HepG2 (cell line): ENCODE data around the gene JPH4. TPM values are rescaled to one million over a fixed set of nuclear protein-coding genes. Genes with fewer than 3 reads are reported as not detected.

Experiments
- GLI4 ChIP-seq: sonication (generic); formaldehyde crosslinking; IDR thresholded peaks from 2 replicates; pipeline ENCODE4 v1.5.1; 2020; ENCODE audit warnings: missing genetic modification reagents, mild to moderate bottlenecking, moderate library complexity, borderline replicate concordance
- REXO4 ChIP-seq: sonication (generic); formaldehyde crosslinking; IDR thresholded peaks from 2 replicates; pipeline ENCODE4 v1.8.0; 2022; ENCODE audit warnings: missing genetic modification reagents, mild to moderate bottlenecking, borderline replicate concordance
- SALL2 ChIP-seq: sonication (generic); formaldehyde crosslinking; IDR thresholded peaks from 2 replicates; pipeline ENCODE4 v1.8.1; 2023; ENCODE audit warnings: mild to moderate bottlenecking, missing genetic modification reagents, inconsistent platforms
- SOX13 ChIP-seq, 3 experiments: fragments of 450-650 bp in 1 of 3; sonication (generic) in 1 of 3; formaldehyde crosslinking in 1 of 3; IDR thresholded peaks in 2 of 3; conservative IDR thresholded peaks in 1 of 3; 2 replicates each; pipeline versions ENCODE4 v1.5.0 to v1.6.1; 2016 to 2020; ENCODE audit warnings: antibody characterized with exemption in 1 of 3, mild to moderate bottlenecking in 1 of 3, missing compliant biosample characterization in 1 of 3, missing genetic modification reagents in 1 of 3, moderate library complexity in 1 of 3
- polyA plus RNA-seq, 8 experiments: library from polyadenylated mRNA; depleted of rRNA in 3 of 8; stranded (reverse) in 7 of 8; unstranded in 1 of 8; fragments of >200 nt; fragmentation: Illumina TruSeq in 4 of 8; extraction: Trizol in 4 of 8; gene quantifications; 2 replicates each; pipeline versions ENCODE4 v1.2.1 to v1.2.3, GENCODE V29; 2011 to 2016; ENCODE audit warnings: low read depth in 4 of 8, missing spikeins in 1 of 8, mixed read lengths in 1 of 8; ENCODE audit not compliant: insufficient read depth in 1 of 8
- total RNA-seq, 5 experiments: library from RNA; depleted of rRNA; stranded (reverse); fragments of >200 nt; fragmentation: Illumina TruSeq; extraction: Trizol; gene quantifications; 2 replicates each; pipeline ENCODE4 v1.2.3, GENCODE V29; 2016; ENCODE audit warnings: low read depth in 1 of 5
- TF ChIP-seq, protein P1 (sequence below): IDR thresholded peaks from 2 replicates; pipeline ENCODE4 v1.4.0; 2020; ENCODE audit warnings: mild to moderate bottlenecking, missing genetic modification reagents
- TF ChIP-seq, protein P2 (sequence below): sonication (generic); formaldehyde crosslinking; IDR thresholded peaks from one replicate; pipeline ENCODE4 v1.5.1; 2020; ENCODE audit warnings: mild to moderate bottlenecking, missing genetic modification reagents; ENCODE audit errors: not compliant biosample characterization
- TF ChIP-seq, protein P3 (sequence below): sonication (generic); formaldehyde crosslinking; IDR thresholded peaks from 2 replicates; pipeline ENCODE4 v1.5.1; 2020; ENCODE audit warnings: mild to moderate bottlenecking, moderate library complexity, missing genetic modification reagents
- TF ChIP-seq, protein P4 (sequence below): sonication (generic); formaldehyde crosslinking; IDR thresholded peaks from 2 replicates; pipeline ENCODE4 v1.5.1; 2020; ENCODE audit warnings: missing genetic modification reagents, mild to moderate bottlenecking, borderline replicate concordance

JPH4 gene
- total and polyA plus RNA-seq, 2 of the 13 experiments (the other 11 are each of a cell fraction or from before 2014, with no cell fraction given) = 0.08 to 0.22 TPM

DNA sequence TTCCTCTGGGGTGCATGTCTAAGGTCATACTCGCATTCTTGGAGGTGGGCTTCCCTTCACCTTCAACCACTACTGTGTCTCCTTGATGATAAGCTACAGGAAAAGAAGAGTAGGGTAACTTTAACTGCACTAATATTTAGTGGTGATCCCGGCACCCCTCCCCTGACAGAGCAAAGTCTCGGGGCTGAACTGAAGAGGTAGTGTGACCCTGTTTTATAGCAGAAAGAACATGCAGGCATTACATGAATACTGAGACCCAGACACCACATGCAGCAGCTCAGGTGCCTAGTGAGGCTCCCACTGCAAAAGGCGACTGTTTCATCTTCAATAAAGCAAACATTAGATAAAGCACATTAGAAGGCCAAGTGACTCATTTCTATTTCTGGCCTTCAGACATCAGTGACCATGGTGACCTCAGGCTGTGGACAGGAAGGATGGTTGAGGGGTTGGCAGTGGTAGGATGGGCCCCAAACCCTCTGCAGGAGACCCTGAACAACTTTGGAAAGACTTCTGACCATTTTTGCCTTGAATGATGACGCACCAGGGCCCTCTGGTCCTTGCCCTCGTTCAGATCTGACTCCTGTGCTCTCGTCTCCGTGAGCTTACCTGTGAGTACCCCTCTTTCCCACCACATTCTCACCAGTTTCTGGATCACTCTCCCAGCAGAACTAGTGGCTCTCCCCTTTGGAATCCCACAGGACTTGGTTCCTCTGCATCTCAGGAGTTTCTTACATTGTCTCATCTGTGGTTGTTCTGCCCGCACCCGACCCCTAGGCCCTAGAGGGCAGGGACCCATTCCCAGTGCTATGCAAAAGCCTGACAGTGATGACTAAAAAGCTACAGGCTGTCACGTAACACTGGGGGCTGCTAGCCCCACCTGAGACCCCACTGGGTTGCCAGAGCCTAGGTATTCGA is 23.8 kb upstream of the JPH4 start (continued):
- TF ChIP-seq, protein P1, sequence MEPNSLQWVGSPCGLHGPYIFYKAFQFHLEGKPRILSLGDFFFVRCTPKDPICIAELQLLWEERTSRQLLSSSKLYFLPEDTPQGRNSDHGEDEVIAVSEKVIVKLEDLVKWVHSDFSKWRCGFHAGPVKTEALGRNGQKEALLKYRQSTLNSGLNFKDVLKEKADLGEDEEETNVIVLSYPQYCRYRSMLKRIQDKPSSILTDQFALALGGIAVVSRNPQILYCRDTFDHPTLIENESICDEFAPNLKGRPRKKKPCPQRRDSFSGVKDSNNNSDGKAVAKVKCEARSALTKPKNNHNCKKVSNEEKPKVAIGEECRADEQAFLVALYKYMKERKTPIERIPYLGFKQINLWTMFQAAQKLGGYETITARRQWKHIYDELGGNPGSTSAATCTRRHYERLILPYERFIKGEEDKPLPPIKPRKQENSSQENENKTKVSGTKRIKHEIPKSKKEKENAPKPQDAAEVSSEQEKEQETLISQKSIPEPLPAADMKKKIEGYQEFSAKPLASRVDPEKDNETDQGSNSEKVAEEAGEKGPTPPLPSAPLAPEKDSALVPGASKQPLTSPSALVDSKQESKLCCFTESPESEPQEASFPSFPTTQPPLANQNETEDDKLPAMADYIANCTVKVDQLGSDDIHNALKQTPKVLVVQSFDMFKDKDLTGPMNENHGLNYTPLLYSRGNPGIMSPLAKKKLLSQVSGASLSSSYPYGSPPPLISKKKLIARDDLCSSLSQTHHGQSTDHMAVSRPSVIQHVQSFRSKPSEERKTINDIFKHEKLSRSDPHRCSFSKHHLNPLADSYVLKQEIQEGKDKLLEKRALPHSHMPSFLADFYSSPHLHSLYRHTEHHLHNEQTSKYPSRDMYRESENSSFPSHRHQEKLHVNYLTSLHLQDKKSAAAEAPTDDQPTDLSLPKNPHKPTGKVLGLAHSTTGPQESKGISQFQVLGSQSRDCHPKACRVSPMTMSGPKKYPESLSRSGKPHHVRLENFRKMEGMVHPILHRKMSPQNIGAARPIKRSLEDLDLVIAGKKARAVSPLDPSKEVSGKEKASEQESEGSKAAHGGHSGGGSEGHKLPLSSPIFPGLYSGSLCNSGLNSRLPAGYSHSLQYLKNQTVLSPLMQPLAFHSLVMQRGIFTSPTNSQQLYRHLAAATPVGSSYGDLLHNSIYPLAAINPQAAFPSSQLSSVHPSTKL = peak; percentile 98
- peak; percentile 63; the same call in 1 of the 2 replicates for TF ChIP-seq GLI4 (CRISPR knock-in tag)
- TF ChIP-seq, protein P2, sequence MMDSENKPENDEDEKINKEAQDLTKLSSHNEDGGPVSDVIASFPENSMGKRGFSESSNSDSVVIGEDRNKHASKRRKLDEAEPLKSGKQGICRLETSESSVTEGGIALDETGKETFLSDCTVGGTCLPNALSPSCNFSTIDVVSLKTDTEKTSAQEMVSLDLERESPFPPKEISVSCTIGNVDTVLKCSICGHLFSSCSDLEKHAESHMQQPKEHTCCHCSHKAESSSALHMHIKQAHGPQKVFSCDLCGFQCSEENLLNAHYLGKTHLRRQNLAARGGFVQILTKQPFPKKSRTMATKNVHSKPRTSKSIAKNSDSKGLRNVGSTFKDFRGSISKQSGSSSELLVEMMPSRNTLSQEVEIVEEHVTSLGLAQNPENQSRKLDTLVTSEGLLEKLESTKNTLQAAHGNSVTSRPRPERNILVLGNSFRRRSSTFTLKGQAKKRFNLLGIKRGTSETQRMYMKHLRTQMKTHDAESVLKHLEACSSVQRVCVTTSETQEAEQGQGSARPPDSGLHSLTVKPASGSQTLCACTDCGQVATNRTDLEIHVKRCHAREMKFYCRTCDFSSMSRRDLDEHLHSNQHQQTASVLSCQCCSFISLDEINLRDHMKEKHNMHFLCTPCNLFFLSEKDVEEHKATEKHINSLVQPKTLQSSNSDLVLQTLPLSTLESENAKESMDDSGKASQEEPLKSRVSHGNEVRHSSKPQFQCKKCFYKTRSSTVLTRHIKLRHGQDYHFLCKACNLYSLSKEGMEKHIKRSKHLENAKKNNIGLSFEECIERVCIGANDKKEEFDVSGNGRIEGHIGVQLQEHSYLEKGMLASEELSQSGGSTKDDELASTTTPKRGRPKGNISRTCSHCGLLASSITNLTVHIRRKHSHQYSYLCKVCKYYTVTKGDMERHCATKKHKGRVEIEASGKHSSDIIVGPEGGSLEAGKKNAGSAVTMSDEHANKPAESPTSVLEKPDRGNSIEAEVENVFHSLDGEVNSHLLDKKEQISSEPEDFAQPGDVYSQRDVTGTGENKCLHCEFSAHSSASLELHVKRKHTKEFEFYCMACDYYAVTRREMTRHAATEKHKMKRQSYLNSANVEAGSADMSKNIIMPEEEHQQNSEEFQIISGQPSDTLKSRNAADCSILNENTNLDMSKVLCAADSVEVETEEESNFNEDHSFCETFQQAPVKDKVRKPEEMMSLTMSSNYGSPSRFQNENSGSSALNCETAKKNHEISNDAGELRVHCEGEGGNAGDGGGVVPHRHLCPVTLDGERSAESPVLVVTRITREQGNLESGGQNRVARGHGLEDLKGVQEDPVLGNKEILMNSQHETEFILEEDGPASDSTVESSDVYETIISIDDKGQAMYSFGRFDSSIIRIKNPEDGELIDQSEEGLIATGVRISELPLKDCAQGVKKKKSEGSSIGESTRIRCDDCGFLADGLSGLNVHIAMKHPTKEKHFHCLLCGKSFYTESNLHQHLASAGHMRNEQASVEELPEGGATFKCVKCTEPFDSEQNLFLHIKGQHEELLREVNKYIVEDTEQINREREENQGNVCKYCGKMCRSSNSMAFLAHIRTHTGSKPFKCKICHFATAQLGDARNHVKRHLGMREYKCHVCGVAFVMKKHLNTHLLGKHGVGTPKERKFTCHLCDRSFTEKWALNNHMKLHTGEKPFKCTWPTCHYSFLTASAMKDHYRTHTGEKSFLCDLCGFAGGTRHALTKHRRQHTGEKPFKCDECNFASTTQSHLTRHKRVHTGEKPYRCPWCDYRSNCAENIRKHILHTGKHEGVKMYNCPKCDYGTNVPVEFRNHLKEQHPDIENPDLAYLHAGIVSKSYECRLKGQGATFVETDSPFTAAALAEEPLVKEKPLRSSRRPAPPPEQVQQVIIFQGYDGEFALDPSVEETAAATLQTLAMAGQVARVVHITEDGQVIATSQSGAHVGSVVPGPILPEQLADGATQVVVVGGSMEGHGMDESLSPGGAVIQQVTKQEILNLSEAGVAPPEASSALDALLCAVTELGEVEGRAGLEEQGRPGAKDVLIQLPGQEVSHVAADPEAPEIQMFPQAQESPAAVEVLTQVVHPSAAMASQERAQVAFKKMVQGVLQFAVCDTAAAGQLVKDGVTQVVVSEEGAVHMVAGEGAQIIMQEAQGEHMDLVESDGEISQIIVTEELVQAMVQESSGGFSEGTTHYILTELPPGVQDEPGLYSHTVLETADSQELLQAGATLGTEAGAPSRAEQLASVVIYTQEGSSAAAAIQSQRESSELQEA (CRISPR knock-in tag) = peak; percentile 75
- TF ChIP-seq, protein P3, sequence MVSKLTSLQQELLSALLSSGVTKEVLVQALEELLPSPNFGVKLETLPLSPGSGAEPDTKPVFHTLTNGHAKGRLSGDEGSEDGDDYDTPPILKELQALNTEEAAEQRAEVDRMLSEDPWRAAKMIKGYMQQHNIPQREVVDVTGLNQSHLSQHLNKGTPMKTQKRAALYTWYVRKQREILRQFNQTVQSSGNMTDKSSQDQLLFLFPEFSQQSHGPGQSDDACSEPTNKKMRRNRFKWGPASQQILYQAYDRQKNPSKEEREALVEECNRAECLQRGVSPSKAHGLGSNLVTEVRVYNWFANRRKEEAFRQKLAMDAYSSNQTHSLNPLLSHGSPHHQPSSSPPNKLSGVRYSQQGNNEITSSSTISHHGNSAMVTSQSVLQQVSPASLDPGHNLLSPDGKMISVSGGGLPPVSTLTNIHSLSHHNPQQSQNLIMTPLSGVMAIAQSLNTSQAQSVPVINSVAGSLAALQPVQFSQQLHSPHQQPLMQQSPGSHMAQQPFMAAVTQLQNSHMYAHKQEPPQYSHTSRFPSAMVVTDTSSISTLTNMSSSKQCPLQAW (CRISPR knock-in tag) = peak; percentile 74
- TF ChIP-seq REXO4 = no peak
- peak; percentile 86 for TF ChIP-seq SALL2 (CRISPR knock-in tag)
- TF ChIP-seq, protein P4, sequence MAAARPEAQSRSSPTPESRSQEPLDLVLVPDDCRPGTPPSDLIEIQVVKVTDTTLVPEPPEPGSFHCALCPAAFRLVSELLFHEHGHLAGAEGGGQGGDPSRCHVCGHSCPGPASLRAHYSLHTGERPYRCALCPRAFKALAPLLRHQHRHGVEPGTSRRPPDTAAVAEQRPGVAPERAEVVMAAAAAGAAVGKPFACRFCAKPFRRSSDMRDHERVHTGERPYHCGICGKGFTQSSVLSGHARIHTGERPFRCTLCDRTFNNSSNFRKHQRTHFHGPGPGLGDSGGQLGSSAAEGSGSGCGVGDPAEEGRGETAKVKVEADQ = peak; percentile 79; the same call in 1 of the 2 replicates
- TF ChIP-seq SOX13 (IDR thresholded peaks at IDR 0.05) = 0 out of 2 replicates have a peak, but pooled peaks have one; percentile 65
- peak in 1 of 2 experiments; percentile 88; a peak in 3 of 4 replicates for TF ChIP-seq SOX13 (CRISPR knock-in tag; conservative IDR thresholded peaks at IDR 0.05 in 1 of 2, IDR thresholded peaks at IDR 0.05 in 1 of 2)
